Left renal pelvis (tissue), 4 donors: ENCODE results near the gene GRID1. TPM values are rescaled to one million over a fixed set of nuclear protein-coding genes. Genes with fewer than 3 reads are reported as not detected.

Experiments used
- DNase-seq, 4 donors: peaks; one replicate each; pipeline ENCODE4 v3.0.0-alpha.2; 2013; ENCODE audit warnings: low read depth in 4 of 4, low spot score in 3 of 4
- polyA plus RNA-seq, 4 donors: library from polyadenylated mRNA; unstranded; fragments of 120-200 nt; gene quantifications; one replicate each; pipeline ENCODE4 v1.2.1, GENCODE V29; 2013; ENCODE audit not compliant: insufficient read length in 4 of 4

The GRID1 gene
- polyA plus RNA-seq, 4 donors = 1.6 to 5.4 (median 1.9) TPM

GRCh38 chr10:86371116-86371515 is 4.5 kb upstream of the GRID1 start:
- DNase-seq = no peak

DNA sequence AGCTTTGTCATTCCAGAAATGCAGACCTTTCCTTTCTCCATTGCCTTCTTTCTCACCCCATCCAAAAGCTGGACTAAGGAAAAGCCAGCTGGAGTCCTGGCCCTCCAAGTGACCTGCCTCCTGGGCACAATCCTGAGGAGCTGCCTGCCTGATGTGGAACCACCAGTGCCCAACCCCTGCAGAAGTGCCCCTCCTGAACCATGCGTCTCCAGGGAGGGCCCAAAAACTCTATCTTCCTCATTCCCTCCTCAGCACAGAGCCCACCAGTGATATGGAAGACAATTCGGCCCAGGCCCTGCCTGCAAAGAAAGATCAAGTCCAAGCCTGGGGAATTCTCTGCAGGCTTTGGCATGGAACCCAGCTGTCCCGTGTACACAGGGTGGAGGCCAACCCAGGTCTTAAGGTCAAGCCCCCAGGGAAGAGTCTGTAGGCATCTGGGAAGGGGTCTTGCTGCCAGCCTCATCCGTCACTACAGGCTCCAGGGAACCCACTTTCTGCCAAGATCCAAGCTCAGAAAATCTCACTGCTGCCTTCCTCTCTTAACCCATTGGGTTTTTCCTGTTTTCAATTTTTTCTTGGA is 3.5 kb upstream of the GRID1 start:
- no peak for DNase-seq

DNA sequence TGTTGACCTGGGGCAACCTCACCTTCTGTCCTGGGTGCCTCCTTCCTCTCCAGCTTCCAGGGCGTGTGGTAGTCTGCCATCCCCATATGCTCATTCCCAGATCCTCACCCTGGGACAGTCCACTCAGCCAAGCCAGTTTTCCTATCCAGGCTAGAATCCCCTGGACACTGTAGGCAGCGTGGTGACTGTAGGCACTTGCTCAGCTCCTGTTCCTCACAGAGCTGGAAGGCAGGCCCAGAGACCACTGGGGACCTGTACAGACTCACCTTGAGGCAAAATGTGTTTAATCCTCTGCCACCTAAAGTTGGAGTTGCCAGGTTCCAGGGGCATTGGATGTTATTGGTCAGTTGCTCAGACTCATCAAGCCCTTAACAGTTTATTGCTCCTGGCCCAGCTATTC is 2.4 kb upstream of the GRID1 start:
- DNase-seq = no peak

DNA sequence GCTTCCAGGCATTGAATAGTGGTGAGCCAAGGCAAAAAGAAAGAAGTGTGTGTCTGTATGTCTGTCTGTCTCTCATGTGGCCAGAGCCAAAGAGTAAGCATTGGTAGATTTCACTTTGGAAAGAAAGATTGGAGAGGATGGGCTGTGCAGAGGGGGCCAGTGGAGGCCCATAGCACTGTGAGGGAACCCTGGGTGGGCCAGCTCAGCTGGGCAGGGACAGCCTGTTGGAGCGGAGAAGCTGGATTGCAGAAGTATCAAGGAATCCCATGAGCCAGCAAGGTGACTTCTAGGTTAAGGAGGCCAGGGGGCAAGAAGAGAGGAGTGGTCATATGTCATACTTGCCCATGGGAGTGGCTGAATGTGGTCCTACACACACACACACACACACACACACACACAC is 1.5 kb upstream of the GRID1 start:
- no peak for DNase-seq

GRCh38 chr10:86367152-86367951 is 757 bp upstream of the GRID1 start:
- no peak for DNase-seq

GRCh38 chr10:86366902-86367151 is 232 bp upstream of the GRID1 start:
- DNase-seq = no peak

DNA sequence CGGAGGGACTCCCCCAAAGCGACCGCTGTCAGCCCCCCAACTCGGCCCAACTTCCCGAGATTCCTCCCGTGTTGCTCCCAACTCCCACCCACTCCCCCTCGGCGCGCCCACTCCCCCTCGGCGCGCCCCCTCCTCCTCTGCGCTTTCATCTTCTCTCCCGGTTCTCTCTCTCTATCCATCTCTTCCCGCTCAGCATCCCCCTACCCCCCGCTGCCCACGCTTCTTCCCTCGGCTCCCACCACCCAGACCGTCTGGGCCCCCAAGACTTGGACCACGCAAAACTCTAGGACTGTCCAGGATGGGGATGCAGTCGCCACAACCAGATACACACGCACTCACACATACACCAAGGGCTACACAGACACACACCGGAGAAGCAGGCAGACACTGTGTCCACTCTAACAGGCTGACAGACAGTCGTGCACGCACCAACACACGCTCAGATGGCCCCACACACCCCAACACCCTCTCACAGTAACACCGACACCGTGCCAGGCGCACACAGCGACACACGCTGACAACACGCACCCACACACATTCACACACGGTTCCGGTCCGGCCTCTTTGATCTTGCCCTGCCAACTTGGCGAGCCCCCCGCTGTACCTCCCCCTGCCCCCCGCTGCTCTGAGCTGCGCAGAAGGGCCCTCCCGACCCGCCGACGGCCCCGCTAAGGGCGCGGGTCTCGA is 1.1 kb downstream of the GRID1 start:
- no peak for DNase-seq

GRCh38 chr10:86364491-86365345 is 1.9 kb downstream of the GRID1 start:
- DNase-seq = no peak

- DNase-seq = no peak
Measured at GRCh38 chr10:86363833-86364490, 2.6 kb downstream of the GRID1 start.

DNA sequence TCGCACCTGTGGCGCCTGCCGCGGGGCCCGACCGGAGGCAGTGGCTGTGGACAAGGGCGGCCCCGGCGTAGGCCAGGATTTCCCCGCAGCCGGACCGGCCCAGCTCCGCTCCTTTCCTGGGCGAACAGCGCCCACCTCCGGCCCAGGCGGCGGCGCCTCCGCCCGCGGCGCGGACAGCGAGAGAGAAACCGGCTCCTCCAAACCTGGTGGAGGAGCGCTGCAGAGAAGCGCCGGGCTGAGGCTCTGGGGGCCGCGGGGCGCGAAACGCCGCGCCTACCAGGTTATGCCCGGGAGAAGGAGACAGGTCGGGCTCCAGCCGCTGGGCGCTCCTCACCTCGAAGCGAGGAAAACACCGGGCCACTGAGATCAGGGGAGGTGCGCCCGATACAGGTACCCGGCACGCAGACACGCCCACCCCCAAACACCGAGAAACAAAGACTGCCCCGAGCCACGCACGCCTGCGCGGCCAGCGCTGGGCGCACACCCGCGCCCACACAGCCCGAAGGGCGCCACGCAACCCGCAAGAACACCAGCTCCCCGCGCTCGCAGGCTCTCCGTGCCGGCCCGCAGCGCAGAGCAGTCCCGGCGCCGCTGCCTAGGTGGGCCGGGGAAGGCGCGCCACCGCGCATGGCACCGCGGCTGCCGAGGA is 3.3 kb downstream of the GRID1 start:
- DNase-seq = no peak

- DNase-seq = no peak
Measured at GRCh38 chr10:86362586-86363183, 3.9 kb downstream of the GRID1 start.

DNA sequence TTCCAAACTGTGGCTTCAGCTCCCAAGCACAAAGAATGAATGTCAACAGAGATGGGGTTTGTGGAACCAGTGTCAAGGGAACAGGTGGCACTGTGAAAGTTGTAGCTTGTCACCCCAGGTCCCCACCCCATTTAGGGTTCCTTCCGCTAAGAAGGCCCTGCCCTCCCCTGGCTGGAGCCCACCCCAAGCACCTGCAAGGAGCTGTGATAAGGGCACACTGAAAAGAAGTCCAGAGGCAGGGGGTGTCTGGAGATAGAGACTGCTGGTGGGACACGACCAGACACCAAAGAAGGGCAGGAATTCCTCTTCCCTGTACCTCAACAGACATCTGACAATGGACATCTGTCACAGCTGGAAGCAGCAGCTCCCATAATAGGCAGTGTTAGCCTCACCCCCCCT is 4.5 kb downstream of the GRID1 start:
- DNase-seq = no peak

DNA sequence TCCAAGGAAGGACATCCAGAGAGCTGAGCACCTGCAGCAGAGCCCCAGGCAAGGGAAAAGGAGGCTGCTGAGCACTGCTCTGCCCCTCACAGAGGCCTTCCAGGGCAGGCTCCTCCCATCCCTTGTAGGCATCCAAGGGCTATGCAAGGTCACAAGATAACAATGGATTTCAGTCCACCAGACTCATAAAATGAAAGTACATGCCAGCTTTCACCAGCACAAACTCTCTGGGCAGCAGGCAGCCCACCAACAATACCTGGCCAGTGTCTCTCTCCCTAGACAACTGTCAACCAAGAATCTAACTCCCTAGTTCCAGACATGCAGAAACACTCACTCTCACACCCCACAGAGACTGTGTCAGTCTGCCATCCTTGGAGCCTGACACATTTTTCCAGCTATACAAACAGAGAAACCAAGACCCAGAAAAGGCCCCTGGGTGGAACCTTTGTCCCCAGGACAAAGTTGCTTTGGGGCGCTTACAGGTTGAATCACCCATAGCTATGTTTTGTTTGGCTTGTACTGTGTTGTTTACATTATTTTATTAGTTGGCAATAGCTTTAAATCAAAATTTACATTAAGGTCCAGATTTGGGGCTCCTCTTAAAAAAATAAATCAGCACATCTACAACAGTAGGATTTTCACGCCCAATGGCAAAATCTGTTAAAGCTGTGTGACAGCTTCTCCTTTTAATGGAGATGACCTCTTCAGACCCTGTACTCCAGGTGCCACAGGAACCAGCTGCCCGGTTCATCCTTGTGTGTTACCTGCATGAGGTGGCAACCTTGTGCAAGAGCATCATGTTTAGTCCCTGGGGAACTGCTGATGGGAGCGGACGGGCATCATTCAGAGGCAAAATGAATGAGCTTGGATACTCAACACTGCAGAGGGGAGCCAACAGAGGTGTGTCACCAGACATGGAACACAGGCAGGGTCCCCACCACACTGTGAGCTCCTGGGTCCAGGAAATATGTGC is 5.2 kb downstream of the GRID1 start:
- DNase-seq = no peak

- no peak for DNase-seq
Measured at GRCh38 chr10:86360657-86361056, 5.9 kb downstream of the GRID1 start.

- no peak for DNase-seq
Measured at GRCh38 chr10:86359954-86360353, 6.6 kb downstream of the GRID1 start.

- DNase-seq = no peak
Measured at GRCh38 chr10:86359111-86359510, 7.5 kb downstream of the GRID1 start.

DNA sequence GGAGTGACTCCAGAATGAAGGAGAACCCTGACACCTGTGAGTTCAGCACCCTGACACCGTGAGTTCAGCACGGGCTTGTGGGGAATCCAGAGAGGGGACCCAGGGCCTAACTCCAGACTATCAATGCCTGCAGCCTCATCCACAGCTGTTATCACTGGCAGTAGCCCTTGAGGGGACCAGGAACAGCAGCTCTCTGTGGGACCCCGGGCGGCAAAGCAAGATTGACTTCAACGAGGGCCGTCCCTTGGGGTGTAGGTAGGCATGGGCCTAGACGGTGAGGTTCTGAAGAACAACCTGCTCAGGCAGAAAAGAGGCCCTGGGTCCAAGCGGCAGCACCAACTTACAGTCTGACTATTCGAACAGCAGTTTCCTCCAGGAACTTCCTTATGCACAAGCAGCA is 8.9 kb downstream of the GRID1 start:
- DNase-seq = no peak

GRCh38 chr10:86357041-86357440 is 9.6 kb downstream of the GRID1 start:
- DNase-seq = no peak

GRCh38 chr10:86356296-86356695 is 10.3 kb downstream of the GRID1 start:
- no peak for DNase-seq
